GM13976 (cell line): ENCODE data around the gene CD14.
"Not testable (repeated sequence)": the region's sequence is repeated elsewhere in the genome, so short reads cannot be mapped to it uniquely, and the experiment has no call there.

Source experiments
- DNase-seq: peaks from one replicate; pipeline ENCODE4 v3.0.0; 2012; ENCODE audit warnings: low spot score
- in situ Hi-C: fragments of 300-500 bp; cut with MboI; formaldehyde crosslinking; loops from one replicate; pipeline ENCODE4 v1.12.0; 2022; ENCODE audit warnings: low sequenced_read_pairs, mixed read lengths, inconsistent platforms; ENCODE audit not compliant: unreplicated experiment
- TF ChIP-seq, protein P1 (sequence below): IDR thresholded peaks from 2 replicates; pipeline ENCODE4 v1.5.1; 2012; ENCODE audit warnings: borderline replicate concordance, mild to moderate bottlenecking; ENCODE audit not compliant: insufficient read depth; ENCODE audit errors: extremely low read depth, missing control alignments, control extremely low read depth

CD14 gene

GRCh38 chr5:140609126-140609525 is 23.8 kb downstream of the CD14 start:
- TF ChIP-seq, protein P1, sequence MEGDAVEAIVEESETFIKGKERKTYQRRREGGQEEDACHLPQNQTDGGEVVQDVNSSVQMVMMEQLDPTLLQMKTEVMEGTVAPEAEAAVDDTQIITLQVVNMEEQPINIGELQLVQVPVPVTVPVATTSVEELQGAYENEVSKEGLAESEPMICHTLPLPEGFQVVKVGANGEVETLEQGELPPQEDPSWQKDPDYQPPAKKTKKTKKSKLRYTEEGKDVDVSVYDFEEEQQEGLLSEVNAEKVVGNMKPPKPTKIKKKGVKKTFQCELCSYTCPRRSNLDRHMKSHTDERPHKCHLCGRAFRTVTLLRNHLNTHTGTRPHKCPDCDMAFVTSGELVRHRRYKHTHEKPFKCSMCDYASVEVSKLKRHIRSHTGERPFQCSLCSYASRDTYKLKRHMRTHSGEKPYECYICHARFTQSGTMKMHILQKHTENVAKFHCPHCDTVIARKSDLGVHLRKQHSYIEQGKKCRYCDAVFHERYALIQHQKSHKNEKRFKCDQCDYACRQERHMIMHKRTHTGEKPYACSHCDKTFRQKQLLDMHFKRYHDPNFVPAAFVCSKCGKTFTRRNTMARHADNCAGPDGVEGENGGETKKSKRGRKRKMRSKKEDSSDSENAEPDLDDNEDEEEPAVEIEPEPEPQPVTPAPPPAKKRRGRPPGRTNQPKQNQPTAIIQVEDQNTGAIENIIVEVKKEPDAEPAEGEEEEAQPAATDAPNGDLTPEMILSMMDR = no peak
- no peak for DNase-seq
- in situ Hi-C loops = no loop called here

DNA sequence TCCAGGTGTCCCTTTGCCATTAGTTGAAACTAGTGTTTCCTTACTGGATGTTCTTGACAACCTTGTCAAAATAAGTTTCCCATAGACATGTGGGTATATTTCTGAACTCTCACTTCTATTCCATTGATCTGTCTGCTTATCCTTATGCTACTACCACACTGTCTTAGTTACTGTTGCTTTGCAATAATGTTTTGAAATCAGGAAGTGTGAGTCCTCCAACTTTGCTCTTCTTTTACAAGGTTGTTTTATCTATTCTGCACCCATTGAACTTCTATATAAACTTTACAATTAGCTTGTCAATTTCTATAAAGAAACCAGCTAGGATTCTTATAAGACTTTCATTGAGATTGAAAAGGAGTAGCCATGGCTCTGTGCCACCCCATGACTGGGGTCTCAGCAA is 24.3 kb downstream of the CD14 start:
- in situ Hi-C loops = no loop called here
- no peak for DNase-seq
- TF ChIP-seq, protein P1 = no peak

GRCh38 chr5:140607031-140607430 is 25.9 kb downstream of the CD14 start:
- in situ Hi-C loops = no loop called here
- no peak for DNase-seq
- TF ChIP-seq, protein P1 = no peak

- DNase-seq = no peak
- in situ Hi-C loops = no loop called here
- TF ChIP-seq, protein P1 = no peak
Measured at GRCh38 chr5:140605879-140606278, 27.1 kb downstream of the CD14 start.

GRCh38 chr5:140603734-140604133 is 29.2 kb downstream of the CD14 start:
- in situ Hi-C loops = no loop called here
- TF ChIP-seq, protein P1 = no peak
- no peak for DNase-seq

DNA sequence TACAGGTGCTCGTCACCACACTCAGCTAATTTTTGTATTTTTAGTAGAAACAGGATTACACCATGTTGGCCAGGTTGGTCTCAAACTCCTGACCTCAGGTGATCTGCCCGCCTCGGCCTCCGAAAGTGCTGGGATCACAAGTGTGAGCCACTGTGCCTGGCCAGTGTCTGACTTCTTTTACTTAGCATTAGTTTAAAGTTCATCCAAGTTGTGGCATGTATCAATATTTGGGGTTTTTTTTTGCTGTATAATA is 29.6 kb downstream of the CD14 start:
- in situ Hi-C loops, DNase-seq: not testable (repeated sequence)

DNA sequence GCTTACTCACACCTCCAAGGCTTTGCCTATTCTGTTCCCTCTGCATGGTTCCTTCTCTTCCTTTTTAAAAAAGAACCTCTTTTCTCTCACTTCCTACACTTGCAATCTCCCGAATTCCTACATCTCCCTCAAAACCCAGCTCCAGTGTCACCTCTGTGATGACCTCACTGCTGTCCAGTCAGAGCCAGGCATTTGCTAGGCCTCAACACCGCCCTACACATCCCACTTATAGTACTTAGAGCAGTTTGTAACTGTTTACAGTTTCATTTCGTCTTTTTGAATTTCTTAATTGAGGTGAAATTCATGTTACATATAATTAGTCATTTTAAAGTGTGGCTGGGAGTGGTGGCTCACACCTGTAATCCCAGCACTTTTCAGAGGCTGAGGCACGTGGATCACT is 30.8 kb downstream of the CD14 start:
- TF ChIP-seq, protein P1 = no peak
- in situ Hi-C loops = no loop called here
- no peak for DNase-seq
